Endothelial cell of umbilical vein (primary cell): ENCODE data around the gene MB21D2.

Source experiments
- EZH2 ChIP-seq: IDR thresholded peaks from 2 replicates; pipeline ENCODE4 v1.6.1; 2012; ENCODE audit warnings: borderline replicate concordance, low read depth, mild to moderate bottlenecking, moderate library complexity, low read length, inconsistent platforms; ENCODE audit not compliant: severe bottlenecking
- FOS ChIP-seq: IDR thresholded peaks from 2 replicates; pipeline ENCODE4 v1.6.1; 2011; ENCODE audit warnings: mild to moderate bottlenecking, low read length, moderate library complexity, borderline replicate concordance; ENCODE audit not compliant: insufficient read depth
- MYC ChIP-seq: IDR thresholded peaks from one replicate; pipeline ENCODE4 v1.6.1; 2011; ENCODE audit warnings: mild to moderate bottlenecking, low read depth, low read length
- POLR2A ChIP-seq: IDR thresholded peaks from 2 replicates; pipeline ENCODE4 v1.6.1; 2012; ENCODE audit warnings: low read depth, mild to moderate bottlenecking, control low read depth, low read length
- POLR2AphosphoS5 ChIP-seq: IDR thresholded peaks from 2 replicates; pipeline ENCODE4 v1.6.1; 2012; ENCODE audit warnings: low read depth, mild to moderate bottlenecking, control low read depth, low read length, moderate library complexity; ENCODE audit not compliant: insufficient read depth
- TF ChIP-seq, protein P1 (sequence below), 2 donors: IDR thresholded peaks; 1 replicate in 1 of 2; 2 replicates in 1 of 2; pipeline ENCODE4 v1.5.1; 2011; ENCODE audit warnings: low read length in 2 of 2, mild to moderate bottlenecking in 2 of 2, moderate library complexity in 2 of 2, control low read depth in 1 of 2, inconsistent platforms in 1 of 2, low read depth in 1 of 2; ENCODE audit not compliant: insufficient read depth in 1 of 2; ENCODE audit errors: extremely low read depth in 1 of 2
- TF ChIP-seq, protein P2 (sequence below): IDR thresholded peaks from 2 replicates; pipeline ENCODE4 v1.6.1; 2011; ENCODE audit not compliant: insufficient read depth, insufficient read length

DNA sequence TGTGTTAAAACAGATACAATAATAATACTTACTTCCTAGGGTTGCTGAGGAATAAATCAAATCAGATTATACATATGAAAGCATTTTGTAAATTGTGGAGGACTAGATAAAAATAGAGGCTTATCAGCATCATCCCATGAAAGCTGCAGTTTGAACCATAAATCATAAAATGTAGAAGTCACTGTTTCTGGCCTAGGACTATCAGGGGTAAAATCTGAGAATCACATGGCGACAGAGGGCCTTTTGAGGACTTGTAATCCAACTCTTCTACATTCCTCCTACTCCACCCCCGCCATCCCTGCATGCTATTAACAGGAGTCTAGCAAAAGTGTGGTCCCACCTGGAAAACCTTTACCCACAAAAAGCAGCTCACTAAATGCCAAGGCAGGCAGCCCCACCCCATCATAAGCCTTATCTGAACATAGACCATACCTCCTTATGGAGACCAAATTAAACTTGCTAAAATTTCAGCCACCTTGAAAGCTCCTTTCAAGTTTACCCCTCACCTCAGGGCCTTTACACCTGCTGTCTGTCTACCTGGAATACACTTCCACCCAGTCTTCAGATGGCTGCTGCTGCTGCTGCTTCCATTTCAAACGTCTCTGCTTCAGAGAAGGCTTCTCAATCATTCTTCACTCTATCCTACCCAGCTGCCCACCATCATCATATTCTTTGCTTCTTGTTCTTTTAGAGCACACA, 11.5 kb downstream of the MB21D2 start:
- TF ChIP-seq POLR2A (no peak), EZH2 (no peak), FOS (no peak), POLR2AphosphoS5 (no peak), MYC (no peak)
- TF ChIP-seq, protein P1, sequence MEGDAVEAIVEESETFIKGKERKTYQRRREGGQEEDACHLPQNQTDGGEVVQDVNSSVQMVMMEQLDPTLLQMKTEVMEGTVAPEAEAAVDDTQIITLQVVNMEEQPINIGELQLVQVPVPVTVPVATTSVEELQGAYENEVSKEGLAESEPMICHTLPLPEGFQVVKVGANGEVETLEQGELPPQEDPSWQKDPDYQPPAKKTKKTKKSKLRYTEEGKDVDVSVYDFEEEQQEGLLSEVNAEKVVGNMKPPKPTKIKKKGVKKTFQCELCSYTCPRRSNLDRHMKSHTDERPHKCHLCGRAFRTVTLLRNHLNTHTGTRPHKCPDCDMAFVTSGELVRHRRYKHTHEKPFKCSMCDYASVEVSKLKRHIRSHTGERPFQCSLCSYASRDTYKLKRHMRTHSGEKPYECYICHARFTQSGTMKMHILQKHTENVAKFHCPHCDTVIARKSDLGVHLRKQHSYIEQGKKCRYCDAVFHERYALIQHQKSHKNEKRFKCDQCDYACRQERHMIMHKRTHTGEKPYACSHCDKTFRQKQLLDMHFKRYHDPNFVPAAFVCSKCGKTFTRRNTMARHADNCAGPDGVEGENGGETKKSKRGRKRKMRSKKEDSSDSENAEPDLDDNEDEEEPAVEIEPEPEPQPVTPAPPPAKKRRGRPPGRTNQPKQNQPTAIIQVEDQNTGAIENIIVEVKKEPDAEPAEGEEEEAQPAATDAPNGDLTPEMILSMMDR (IDR thresholded peaks at IDR 0.05; ENCODE audit: extremely low read depth in 1 of 2, insufficient read depth in 1 of 2, low read depth in 1 of 2, low read length in 2 of 2): no peak
- TF ChIP-seq, protein P2, sequence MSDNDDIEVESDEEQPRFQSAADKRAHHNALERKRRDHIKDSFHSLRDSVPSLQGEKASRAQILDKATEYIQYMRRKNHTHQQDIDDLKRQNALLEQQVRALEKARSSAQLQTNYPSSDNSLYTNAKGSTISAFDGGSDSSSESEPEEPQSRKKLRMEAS: no peak
